K562 (cell line): Measurements from ENCODE around the gene C1orf174. TPM values are rescaled to one million over a fixed set of nuclear protein-coding genes. Genes with fewer than 3 reads are reported as not detected.

Source experiments
- ADNP ChIP-seq: fragments of 200-800 bp; sonication (Bioruptor generic); IDR thresholded peaks from 2 replicates; pipeline ENCODE4 v1.6.1; 2016; ENCODE audit warnings: missing genetic modification characterization, missing compliant biosample characterization
- AFF1 ChIP-seq, 2 experiments: fragments of 450-650 bp; IDR thresholded peaks; 2 replicates each; pipeline ENCODE4 v1.6.1; 2018; ENCODE audit warnings: mild to moderate bottlenecking in 2 of 2, low read depth in 1 of 2; ENCODE audit not compliant: partially characterized antibody in 2 of 2
- ARID3B ChIP-seq: fragments of 250-450 bp; sonication (Bioruptor Pico); IDR thresholded peaks from 2 replicates; pipeline ENCODE4 v1.4.0; 2020; ENCODE audit warnings: borderline replicate concordance
- BCL6 ChIP-seq: fragments of 250-450 bp; sonication (Bioruptor Pico); IDR thresholded peaks from 2 replicates; pipeline ENCODE4 v1.4.0; 2020
- CC2D1A ChIP-seq: fragments of 450-650 bp; IDR thresholded peaks from 2 replicates; pipeline ENCODE4 v1.6.1; 2017; ENCODE audit warnings: mild to moderate bottlenecking
- ETS2 ChIP-seq: IDR thresholded peaks from 2 replicates; pipeline ENCODE4 v1.6.1; 2016; ENCODE audit warnings: borderline replicate concordance, missing genetic modification characterization, mild to moderate bottlenecking, moderate library complexity, missing compliant biosample characterization; ENCODE audit not compliant: poor library complexity, severe bottlenecking
- FOXM1 ChIP-seq, 2 experiments: fragments of 450-650 bp in 1 of 2; sonication (generic) in 1 of 2; formaldehyde crosslinking in 1 of 2; IDR thresholded peaks; 2 replicates each; pipeline versions ENCODE4 v1.6.1 to v1.9.0; 2017 to 2022; ENCODE audit warnings: low read depth in 2 of 2, mild to moderate bottlenecking in 2 of 2, missing genetic modification reagents in 1 of 2, moderate library complexity in 1 of 2
- HMBOX1 ChIP-seq: sonication (generic); IDR thresholded peaks from 2 replicates; pipeline ENCODE4 v1.6.1; 2016
- KLF1 ChIP-seq: fragments of 450-650 bp; IDR thresholded peaks from 2 replicates; pipeline ENCODE4 v1.6.1; 2016; ENCODE audit warnings: missing genetic modification characterization, missing compliant biosample characterization
- MAFG ChIP-seq: fragments of 450-650 bp; conservative IDR thresholded peaks from 2 replicates; pipeline ENCODE4 v1.6.1; 2016; ENCODE audit warnings: missing genetic modification characterization, missing compliant biosample characterization
- MTA2 ChIP-seq: fragments of 450-650 bp; IDR thresholded peaks from 2 replicates; pipeline ENCODE4 v1.6.1; 2016; ENCODE audit warnings: low read depth
- NFE2L1 ChIP-seq: fragments of 450-650 bp; IDR thresholded peaks from 2 replicates; pipeline ENCODE4 v1.6.1; 2016; ENCODE audit warnings: missing genetic modification characterization, low read depth, mild to moderate bottlenecking, missing compliant biosample characterization, moderate library complexity, borderline replicate concordance
- RAD51 ChIP-seq: fragments of 450-650 bp; IDR thresholded peaks from 2 replicates; pipeline ENCODE4 v1.7.1; 2016; ENCODE audit warnings: low read depth, mild to moderate bottlenecking, borderline replicate concordance
- RBFOX2 ChIP-seq: fragments of 200-400 bp; formaldehyde crosslinking; IDR thresholded peaks from 2 replicates; pipeline ENCODE4 v1.6.1; 2017; ENCODE audit warnings: low read depth, mild to moderate bottlenecking, low read length, moderate library complexity
- SLC30A9 ChIP-seq: fragments of 250-450 bp; sonication (Bioruptor Pico); IDR thresholded peaks from 2 replicates; pipeline ENCODE4 v1.8.0; 2022; ENCODE audit warnings: mild to moderate bottlenecking, moderate library complexity
- ZBTB17 ChIP-seq: fragments of 450-650 bp; formaldehyde crosslinking; IDR thresholded peaks from 2 replicates; pipeline ENCODE4 v1.4.0; 2020; ENCODE audit warnings: mild to moderate bottlenecking
- ZFP1 ChIP-seq: fragments of 450-650 bp; formaldehyde crosslinking; IDR thresholded peaks from 2 replicates; pipeline ENCODE4 v1.4.0; 2020; ENCODE audit warnings: mild to moderate bottlenecking, mixed read lengths
- ZNF239 ChIP-seq: fragments of 250-450 bp; sonication (Bioruptor Pico); IDR thresholded peaks from 2 replicates; pipeline ENCODE4 v1.4.0; 2020; ENCODE audit warnings: mild to moderate bottlenecking
- ZNF766 ChIP-seq: fragments of 200-800 bp; sonication (Bioruptor generic); conservative IDR thresholded peaks from 2 replicates; pipeline ENCODE4 v1.6.1; 2016; ENCODE audit warnings: missing genetic modification characterization, missing compliant biosample characterization
- ZSCAN32 ChIP-seq: fragments of 450-650 bp; formaldehyde crosslinking; IDR thresholded peaks from 2 replicates; pipeline ENCODE4 v1.4.0; 2020; ENCODE audit warnings: mild to moderate bottlenecking, moderate library complexity
- polyA plus RNA-seq, 8 experiments: library from polyadenylated mRNA; depleted of rRNA in 4 of 8; stranded (reverse) in 5 of 8; unstranded in 3 of 8; fragments of >200 nt; fragmentation: Nextera tagmentation in 2 of 8; fragmentation: Illumina TruSeq in 1 of 8; extraction: Ambion mirVana in 2 of 8; extraction: Trizol in 1 of 8; gene quantifications; 2 replicates each; pipeline versions ENCODE4 v1.2.1 to v1.2.3, GENCODE V29; 2011 to 2014; ENCODE audit warnings: inconsistent platforms in 1 of 8, missing spikeins in 1 of 8
- total RNA-seq, 7 experiments: library from RNA; depleted of rRNA in 6 of 7; stranded (reverse); fragments of >200 nt in 6 of 7; fragmentation: Illumina TruSeq in 2 of 7; extraction: Trizol in 2 of 7; gene quantifications; 2 replicates each; pipeline versions ENCODE4 v1.2.1 to v1.2.3, GENCODE V29; 2011 to 2021; ENCODE audit warnings: low replicate concordance in 1 of 7

The C1orf174 gene
- total and polyA plus RNA-seq, 9 of the 15 experiments (the other 6 are each of a cell fraction or from before 2014, with no cell fraction given), result 38.5 to 64.9 (median 45.4) TPM

GRCh38 chr1:3900969-3901529 is 977 bp upstream of the C1orf174 start (continued):
- TF ChIP-seq RBFOX2 (peak; percentile 73), AFF1 (IDR thresholded peaks at IDR 0.05; ENCODE audit: low read depth in 1 of 2, partially characterized antibody in 2 of 2) (no peak), ZFP1 (CRISPR knock-in tag) (no peak), NFE2L1 (no peak), BCL6 (CRISPR knock-in tag) (no peak), ZNF766 (CRISPR knock-in tag) (no peak), HMBOX1 (no peak), FOXM1 (IDR thresholded peaks at IDR 0.05; ENCODE audit: low read depth) (no peak), FOXM1 (CRISPR knock-in tag; IDR thresholded peaks at IDR 0.05; ENCODE audit: low read depth) (peak; percentile 85; the same call in 1 of the 2 replicates), KLF1 (tag) (peak; percentile 68; the same call in 1 of the 2 replicates), MTA2 (no peak), RAD51 (no peak), ZBTB17 (CRISPR knock-in tag) (no peak), SLC30A9 (CRISPR knock-in tag) (no peak), ZSCAN32 (CRISPR knock-in tag) (no peak), ARID3B (CRISPR knock-in tag) (no peak), CC2D1A (no peak), ETS2 (no peak), MAFG (tag) (no peak), ADNP (tag) (no peak), ZNF239 (CRISPR knock-in tag) (no peak)
